Dendritic cell treated with granulocyte-macrophage colony-stimulating factor and Interleukin-4, amounts not matched to agents 40 ng/mL and 50 ng/mL, for 4 days (primary cell): ENCODE measurements around the gene ALPP.
"Not testable (repeated sequence)": the region's sequence is repeated elsewhere in the genome, so short reads cannot be mapped to it uniquely, and the experiment has no call there.

Source experiments
- H3K27ac Mint-ChIP-seq: one replicate; pipeline ENCODE4 v1.8.0; 2022; ENCODE audit warnings: mild to moderate bottlenecking, mixed read lengths
- H3K27me3 Mint-ChIP-seq: one replicate; pipeline ENCODE4 v1.8.0; 2022; ENCODE audit warnings: mild to moderate bottlenecking, mixed read lengths
- H3K36me3 Mint-ChIP-seq: one replicate; pipeline ENCODE4 v1.8.0; 2022; ENCODE audit warnings: low read depth, mixed read lengths
- H3K4me1 Mint-ChIP-seq: one replicate; pipeline ENCODE4 v1.8.0; 2022; ENCODE audit warnings: low read depth, mixed read lengths
- H3K4me3 Mint-ChIP-seq: one replicate; pipeline ENCODE4 v1.8.0; 2022; ENCODE audit warnings: mild to moderate bottlenecking, moderate library complexity, mixed read lengths
- H3K9me3 Mint-ChIP-seq: one replicate; pipeline ENCODE4 v1.8.0; 2022; ENCODE audit warnings: mixed read lengths
- intact Hi-C: fragments of 100-400 bp; cut with micrococcal nuclease; formaldehyde crosslinking; loops from one replicate; pipeline ENCODE4 v1.15.0; 2022

The ALPP gene

GRCh38 chr2:232388324-232388891 is 9.9 kb downstream of the ALPP start:
- Mint-ChIP-seq H3K4me1 (peaks cover 5% of the 10 kb centered on the region), H3K27ac (no peak overlapping the region), H3K4me3 (no peak overlapping the region), H3K36me3 (no peaks in the 10 kb centered on the region), H3K9me3 (peaks cover 8% of the 10 kb centered on the region), H3K27me3 (peaks cover 32% of the 10 kb centered on the region)
- intact Hi-C loops, result no loop called here

GRCh38 chr2:232389327-232389726 is 10.8 kb downstream of the ALPP start:
- H3K27me3 Mint-ChIP-seq, result peaks cover 31% of the 10 kb centered on the region
- no peaks in the 10 kb centered on the region for H3K36me3 Mint-ChIP-seq
- intact Hi-C loops, result no loop called here
- H3K4me1 Mint-ChIP-seq, result peaks cover 5% of the 10 kb centered on the region
- no peak overlapping the region for H3K4me3 Mint-ChIP-seq
- no peak overlapping the region for H3K27ac Mint-ChIP-seq
- H3K9me3 Mint-ChIP-seq, result peaks cover 8% of the 10 kb centered on the region

GRCh38 chr2:232390661-232391060 is 12.1 kb downstream of the ALPP start:
- peaks cover 27% of the 10 kb centered on the region for H3K27me3 Mint-ChIP-seq

GRCh38 chr2:232393556-232393955 is 15.0 kb downstream of the ALPP start:
- intact Hi-C loops, result no loop called here

More at GRCh38 chr2:232390661-232391060, 12.1 kb downstream of the ALPP start:
- H3K4me3 Mint-ChIP-seq, result no peak overlapping the region
- H3K27ac Mint-ChIP-seq, result no peak overlapping the region
- H3K36me3 Mint-ChIP-seq, result no peaks in the 10 kb centered on the region
- no peaks in the 10 kb centered on the region for H3K4me1 Mint-ChIP-seq
- intact Hi-C loops, result no loop called here
- no peaks in the 10 kb centered on the region for H3K9me3 Mint-ChIP-seq

GRCh38 chr2:232394431-232394830 is 15.9 kb downstream of the ALPP start:
- H3K36me3 Mint-ChIP-seq, intact Hi-C loops, H3K9me3 Mint-ChIP-seq, H3K4me3 Mint-ChIP-seq, H3K27ac Mint-ChIP-seq, H3K4me1 Mint-ChIP-seq: not testable (repeated sequence)
- peaks cover 20% of the 10 kb centered on the region for H3K27me3 Mint-ChIP-seq

More at GRCh38 chr2:232393556-232393955, 15.0 kb downstream of the ALPP start:
- no peaks in the 10 kb centered on the region for H3K9me3 Mint-ChIP-seq
- no peak overlapping the region for H3K4me3 Mint-ChIP-seq
- H3K27me3 Mint-ChIP-seq, result peaks cover 20% of the 10 kb centered on the region
- H3K36me3 Mint-ChIP-seq, result no peaks in the 10 kb centered on the region
- no peak overlapping the region for H3K27ac Mint-ChIP-seq
- no peaks in the 10 kb centered on the region for H3K4me1 Mint-ChIP-seq

- Mint-ChIP-seq H3K27ac (no peak overlapping the region), H3K9me3 (no peaks in the 10 kb centered on the region), H3K4me1 (no peaks in the 10 kb centered on the region), H3K36me3 (no peaks in the 10 kb centered on the region), H3K4me3 (no peak overlapping the region), H3K27me3 (peaks cover 15% of the 10 kb centered on the region)
- intact Hi-C loops, result no loop called here
These were observed 17.0 kb downstream of the ALPP start for GRCh38 chr2:232395586-232395985.

- H3K9me3 Mint-ChIP-seq, result no peaks in the 10 kb centered on the region
- H3K4me3 Mint-ChIP-seq, result no peak overlapping the region
- intact Hi-C loops, result no loop called here
- H3K36me3 Mint-ChIP-seq, result no peaks in the 10 kb centered on the region
- peaks cover 9% of the 10 kb centered on the region for H3K27me3 Mint-ChIP-seq
- H3K27ac Mint-ChIP-seq, result no peak overlapping the region
- no peaks in the 10 kb centered on the region for H3K4me1 Mint-ChIP-seq
These were observed 18.1 kb downstream of the ALPP start for GRCh38 chr2:232396683-232397082.

- Mint-ChIP-seq H3K4me3 (no peak overlapping the region), H3K27ac (no peak overlapping the region), H3K9me3 (no peaks in the 10 kb centered on the region), H3K4me1 (no peaks in the 10 kb centered on the region), H3K27me3 (peaks cover 9% of the 10 kb centered on the region), H3K36me3 (no peaks in the 10 kb centered on the region)
- intact Hi-C loops, result no loop called here
These were observed 19.9 kb downstream of the ALPP start for GRCh38 chr2:232398293-232399034.

- no peak overlapping the region for H3K27ac Mint-ChIP-seq
- no peaks in the 10 kb centered on the region for H3K9me3 Mint-ChIP-seq
- H3K4me1 Mint-ChIP-seq, result peaks cover 4% of the 10 kb centered on the region
- peaks cover 20% of the 10 kb centered on the region for H3K27me3 Mint-ChIP-seq
- no peak overlapping the region for H3K4me3 Mint-ChIP-seq
- no peaks in the 10 kb centered on the region for H3K36me3 Mint-ChIP-seq
- intact Hi-C loops, result no loop called here
These were observed 21.9 kb downstream of the ALPP start for GRCh38 chr2:232400256-232401015.

GRCh38 chr2:232402518-232402917 is 24.0 kb downstream of the ALPP start:
- H3K36me3 Mint-ChIP-seq, result no peaks in the 10 kb centered on the region
- intact Hi-C loops, result no loop called here
- no peaks in the 10 kb centered on the region for H3K9me3 Mint-ChIP-seq
- H3K27ac Mint-ChIP-seq, result no peak overlapping the region
- H3K4me3 Mint-ChIP-seq, result no peak overlapping the region
- H3K4me1 Mint-ChIP-seq, result peaks cover 4% of the 10 kb centered on the region
- H3K27me3 Mint-ChIP-seq, result peaks cover 15% of the 10 kb centered on the region

GRCh38 chr2:232405943-232406510 is 27.5 kb downstream of the ALPP start:
- H3K27me3 Mint-ChIP-seq, result peaks cover 21% of the 10 kb centered on the region
- intact Hi-C loops, result no loop called here
- no peaks in the 10 kb centered on the region for H3K9me3 Mint-ChIP-seq
- no peak overlapping the region for H3K4me3 Mint-ChIP-seq
- no peak overlapping the region for H3K27ac Mint-ChIP-seq
- no peaks in the 10 kb centered on the region for H3K36me3 Mint-ChIP-seq
- H3K4me1 Mint-ChIP-seq, result peaks cover 4% of the 10 kb centered on the region

- peaks cover 27% of the 10 kb centered on the region for H3K27me3 Mint-ChIP-seq
- intact Hi-C loops, result no loop called here
- peaks cover 4% of the 10 kb centered on the region for H3K4me1 Mint-ChIP-seq
- H3K4me3 Mint-ChIP-seq, result no peak within 1 kb of the TSS
- H3K36me3 Mint-ChIP-seq, result no peaks in the 10 kb centered on the region
- no peaks in the 10 kb centered on the region for H3K9me3 Mint-ChIP-seq
- H3K27ac Mint-ChIP-seq, result no peak within 1 kb of the TSS
These were observed 28.2 kb downstream of the ALPP start, which contains the start of gene ALPG for GRCh38 chr2:232406556-232407310. TSS of gene ALPG (plus strand) at chr2:232406844. CDS start at chr2:232406895, 51 bp downstream.

- H3K9me3 Mint-ChIP-seq, intact Hi-C loops, H3K36me3 Mint-ChIP-seq, H3K4me1 Mint-ChIP-seq, H3K27ac Mint-ChIP-seq, H3K4me3 Mint-ChIP-seq: not testable (repeated sequence)
- H3K27me3 Mint-ChIP-seq, result peaks cover 30% of the 10 kb centered on the region
These were observed 29.0 kb downstream of the ALPP start for GRCh38 chr2:232407428-232408150.
